ENCODE measurements around the gene JPH4. TPM values are rescaled to one million over a fixed set of nuclear protein-coding genes. Genes with fewer than 3 reads are reported as not detected.

Gene JPH4
- total RNA-seq, 2 donors from 2014 or later: 1.3 TPM; not detected in 1

GRCh38 chr14:23582906-23583760 lies 4.5 kb upstream of the JPH4 start:
- no peak for ATAC-seq (ENCODE audit: insufficient number of reproducible peaks, low FRiP score, low read depth)
- Histone ChIP-seq H3K9me3 (no peaks in the 10 kb centered on the region), H3K27ac (no peak overlapping the region), H3K36me3 (no peaks in the 10 kb centered on the region), H3K27me3 (replicated peaks; ENCODE audit: insufficient read depth) (peaks cover 5% of the 10 kb centered on the region), H3K4me3 (no peak overlapping the region), H3K4me1 (ENCODE audit: control insufficient read depth in 1 of 2, low read depth in 2 of 2) (peaks cover 0 to 4% of the 10 kb centered on the region in 2 donors)
- DNase-seq (ENCODE audit: low spot score): no peak
- no peak for TF ChIP-seq CTCF (IDR thresholded peaks at IDR 0.05)

GRCh38 chr14:23580948-23581281 lies 2.3 kb upstream of the JPH4 start:
- H3K27ac ChIP-seq: no peak overlapping the region
- H3K36me3 ChIP-seq: no peaks in the 10 kb centered on the region
- peaks cover 4 to 14% of the 10 kb centered on the region in 2 donors for H3K4me1 ChIP-seq (ENCODE audit: control insufficient read depth in 1 of 2, low read depth in 2 of 2)
- no peaks in the 10 kb centered on the region for H3K9me3 ChIP-seq
- H3K4me3 ChIP-seq: no peak overlapping the region
- DNase-seq (ENCODE audit: low spot score): no peak
- TF ChIP-seq CTCF (IDR thresholded peaks at IDR 0.05): no peak
- H3K27me3 ChIP-seq (replicated peaks; ENCODE audit: insufficient read depth): peaks cover 16% of the 10 kb centered on the region
- no peak for ATAC-seq (ENCODE audit: insufficient number of reproducible peaks, low FRiP score, low read depth)

- Histone ChIP-seq H3K9me3 (no peaks in the 10 kb centered on the region), H3K36me3 (no peaks in the 10 kb centered on the region), H3K4me3 (no peak overlapping the region), H3K27ac (no peak overlapping the region), H3K4me1 (ENCODE audit: control insufficient read depth in 1 of 2, low read depth in 2 of 2) (peaks cover 4 to 14% of the 10 kb centered on the region in 2 donors), H3K27me3 (replicated peaks; ENCODE audit: insufficient read depth) (peaks cover 16% of the 10 kb centered on the region)
- TF ChIP-seq CTCF (IDR thresholded peaks at IDR 0.05): no peak
- DNase-seq (ENCODE audit: low spot score) (no peak), ATAC-seq (ENCODE audit: insufficient number of reproducible peaks, low FRiP score, low read depth) (no peak)
These were observed 1.7 kb upstream of the JPH4 start for GRCh38 chr14:23580152-23580926.

GRCh38 chr14:23579739-23580138 lies 1.1 kb upstream of the JPH4 start:
- H3K4me3 ChIP-seq: no peak overlapping the region
- no peak for DNase-seq (ENCODE audit: low spot score)
- ATAC-seq (ENCODE audit: insufficient number of reproducible peaks, low FRiP score, low read depth): no peak
- no peaks in the 10 kb centered on the region for H3K9me3 ChIP-seq
- TF ChIP-seq CTCF (IDR thresholded peaks at IDR 0.05): no peak
- H3K27ac ChIP-seq: no peak overlapping the region
- peaks cover 4 to 14% of the 10 kb centered on the region in 2 donors for H3K4me1 ChIP-seq (ENCODE audit: control insufficient read depth in 1 of 2, low read depth in 2 of 2)
- no peaks in the 10 kb centered on the region for H3K36me3 ChIP-seq
- peaks cover 16% of the 10 kb centered on the region for H3K27me3 ChIP-seq (replicated peaks; ENCODE audit: insufficient read depth)

- Histone ChIP-seq H3K9me3 (no peaks in the 10 kb centered on the region), H3K4me3 (no peak overlapping the region), H3K4me1 (ENCODE audit: control insufficient read depth in 1 of 2, low read depth in 2 of 2) (peaks cover 4 to 14% of the 10 kb centered on the region in 2 donors), H3K27me3 (replicated peaks; ENCODE audit: insufficient read depth) (peaks cover 16% of the 10 kb centered on the region), H3K36me3 (no peaks in the 10 kb centered on the region), H3K27ac (no peak overlapping the region)
- TF ChIP-seq CTCF (IDR thresholded peaks at IDR 0.05): no peak
- ATAC-seq (ENCODE audit: insufficient number of reproducible peaks, low FRiP score, low read depth): no peak
- no peak for DNase-seq (ENCODE audit: low spot score)
These were observed 681 bp upstream of the JPH4 start for GRCh38 chr14:23579311-23579630.
